Activated CD4-positive, CD25-positive, alpha-beta regulatory T cell treated with anti-CD3 and anti-CD28 coated beads, Interleukin-2, amount 50 U/mL, for 16 hours (primary cell): ENCODE measurements around the gene RASGEF1C.

Experiments
- DNase-seq: peaks from one replicate; pipeline ENCODE4 v3.0.0-alpha.2; 2020; ENCODE audit warnings: low read depth, low spot score

Gene RASGEF1C

DNA sequence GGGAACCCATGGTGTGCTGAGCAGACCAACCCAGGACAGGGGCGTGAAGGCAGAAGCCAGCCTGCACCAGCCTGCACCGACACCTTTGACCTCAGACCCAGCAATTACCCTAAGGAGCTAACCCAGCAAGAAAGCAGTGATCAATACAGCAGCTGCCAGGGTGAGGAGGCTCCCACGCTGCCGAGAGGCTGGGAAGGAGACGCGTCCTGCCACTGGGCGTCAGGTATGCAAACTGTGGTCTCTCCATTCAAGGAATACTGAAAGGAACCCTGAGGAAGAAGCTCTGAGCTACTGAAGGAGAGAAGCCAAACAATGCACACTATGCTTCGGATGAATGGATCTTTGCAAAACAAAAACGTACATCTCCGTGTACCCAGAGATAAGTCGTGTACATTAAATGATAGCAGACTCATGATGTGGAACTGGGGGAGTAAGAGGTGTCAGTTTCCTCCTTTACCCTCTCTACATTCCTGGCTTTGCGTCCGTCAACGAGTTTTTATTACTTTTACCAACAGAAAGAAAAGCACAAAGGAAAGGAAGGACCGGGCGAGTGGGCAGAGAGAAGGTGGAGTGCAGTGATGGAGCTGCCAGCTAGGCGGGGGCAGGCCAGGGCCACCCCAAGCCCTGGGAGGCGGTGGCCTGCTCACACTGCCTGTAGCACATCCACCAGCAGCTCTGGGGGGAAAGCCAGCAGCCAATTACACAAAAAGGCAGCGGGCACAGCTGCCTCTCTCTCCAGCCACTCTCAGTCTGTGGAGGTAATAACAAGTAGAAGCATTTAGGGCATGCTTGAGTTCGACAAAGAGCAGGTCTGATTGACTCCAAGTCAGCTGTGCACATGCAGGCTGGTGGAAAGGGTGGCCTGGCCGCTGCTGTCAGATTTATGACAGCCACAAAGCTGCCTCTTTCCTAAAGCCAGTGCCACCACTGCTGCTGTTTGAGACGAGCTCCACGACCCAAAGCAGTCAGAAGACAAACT, 29.3 kb downstream of the RASGEF1C start:
- DNase-seq: no peak

DNA sequence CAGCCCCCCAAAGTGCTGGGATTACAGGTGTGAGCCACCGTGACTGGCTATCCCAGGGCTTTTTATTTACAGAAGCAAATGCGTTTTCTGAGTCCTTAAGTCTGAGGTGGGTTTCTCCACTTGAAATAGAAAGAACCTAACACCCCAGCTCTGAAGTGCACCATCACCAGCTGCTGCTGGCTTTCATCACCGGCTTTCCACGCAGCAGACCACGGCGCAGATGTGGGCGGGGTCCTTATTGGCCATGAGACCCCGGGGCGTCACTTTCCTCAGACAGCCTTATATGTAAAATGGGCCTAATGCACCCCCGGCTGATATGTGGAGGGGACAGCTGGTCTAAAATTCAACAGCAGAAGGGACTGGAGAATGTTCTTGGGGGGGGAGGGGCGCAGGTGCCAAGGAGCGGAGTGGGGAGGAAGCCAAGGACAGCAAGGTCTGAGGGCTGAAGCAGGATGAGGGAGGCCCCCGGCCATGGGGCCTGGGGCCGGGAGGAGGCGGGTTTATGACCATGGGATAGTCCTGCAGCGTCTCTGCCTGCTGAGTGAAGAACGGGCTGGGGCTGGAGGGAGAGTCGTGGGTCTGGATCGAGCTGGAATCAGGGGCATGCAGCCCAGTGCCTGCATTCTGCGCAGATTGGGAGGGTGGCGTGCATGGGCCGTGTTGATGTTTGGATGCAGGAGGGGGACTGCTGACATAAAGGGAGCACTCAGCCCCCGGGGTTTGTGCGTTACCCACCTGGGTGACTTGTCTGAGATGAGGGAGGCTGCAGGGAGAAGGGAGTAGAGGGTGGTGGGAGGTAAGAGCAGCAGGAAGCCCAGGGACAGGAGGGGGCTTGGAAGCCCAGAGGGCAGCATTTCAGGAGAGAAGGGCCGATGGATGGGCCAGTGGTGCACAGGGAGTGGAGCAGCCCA, 30.2 kb downstream of the RASGEF1C start:
- DNase-seq: no peak

DNA sequence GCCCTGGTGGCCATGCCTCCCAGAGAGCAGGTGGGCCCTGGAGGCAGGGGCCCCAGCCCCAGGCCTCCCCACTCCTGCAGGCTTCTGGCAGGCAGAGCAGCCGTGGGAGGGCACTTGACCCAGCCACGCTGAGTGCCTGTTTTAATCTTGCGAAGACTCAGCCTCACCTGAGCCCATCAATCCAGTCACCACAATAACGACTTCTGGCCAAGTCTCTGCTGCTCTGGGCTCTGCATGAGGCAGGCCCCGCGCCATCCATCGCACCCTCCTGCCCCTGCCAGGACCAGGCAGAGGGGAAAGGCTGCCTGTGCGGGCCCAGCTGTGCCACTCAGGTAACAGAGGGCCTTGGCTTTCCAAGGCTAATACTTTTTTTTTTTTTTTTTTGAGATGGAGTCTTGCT, 32.8 kb downstream of the RASGEF1C start:
- DNase-seq: no peak

GRCh38 chr5:180175015-180175431, 34.0 kb downstream of the RASGEF1C start:
- DNase-seq: no peak

DNA sequence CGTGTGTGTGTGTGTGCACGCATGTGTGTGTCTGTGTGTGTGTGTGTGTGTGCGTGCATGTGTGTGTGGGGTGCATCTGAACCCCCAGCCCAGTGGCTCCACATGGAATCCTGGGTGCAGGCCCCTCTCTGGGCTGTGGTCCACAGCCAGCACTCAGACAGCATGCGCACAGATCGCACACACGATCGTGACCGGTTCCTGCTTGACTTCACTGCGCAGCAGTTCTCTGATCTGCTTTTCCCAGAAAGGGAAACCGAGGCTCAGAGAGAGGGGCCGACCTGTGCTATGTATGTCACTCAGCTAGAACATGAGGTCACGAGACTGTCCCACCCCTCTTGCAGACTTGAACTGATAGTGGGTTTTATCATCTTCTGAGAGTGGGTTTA, 34.4 kb downstream of the RASGEF1C start:
- no peak for DNase-seq

DNA sequence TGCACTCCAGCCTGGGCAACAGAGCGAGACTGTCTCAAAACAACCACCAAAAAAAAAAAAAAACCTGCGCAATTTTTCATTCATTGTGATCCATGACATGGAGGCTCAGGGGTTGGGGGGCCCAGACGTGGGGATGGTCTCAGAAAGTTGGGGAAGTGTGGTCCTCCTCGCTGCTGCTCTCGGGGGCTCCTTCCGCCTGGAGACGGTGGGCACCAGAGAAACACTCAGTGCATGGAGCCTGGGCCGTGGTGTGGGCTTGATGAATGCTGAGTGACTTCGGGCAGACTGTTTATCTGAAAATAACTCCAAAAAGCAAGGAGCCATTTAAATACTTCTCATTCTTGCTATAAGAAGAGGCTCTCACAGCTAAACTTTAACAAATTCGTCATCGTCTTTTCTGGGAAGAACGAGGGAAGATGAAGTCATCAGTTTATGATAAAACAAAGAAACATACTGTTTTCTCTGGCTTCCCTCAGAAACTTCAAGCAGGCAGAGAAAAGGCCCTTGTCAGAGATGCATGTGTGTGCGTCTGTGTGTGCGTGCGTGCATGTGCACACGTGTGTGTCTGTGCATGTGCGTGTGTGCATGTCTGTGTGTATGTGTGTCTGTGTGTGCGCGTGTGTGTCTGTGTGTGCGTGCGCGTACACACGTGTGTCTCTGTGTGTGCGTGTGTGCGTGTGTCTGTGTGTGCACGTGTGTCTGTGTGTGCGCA, 35.0 kb downstream of the RASGEF1C start:
- DNase-seq: no peak

DNA sequence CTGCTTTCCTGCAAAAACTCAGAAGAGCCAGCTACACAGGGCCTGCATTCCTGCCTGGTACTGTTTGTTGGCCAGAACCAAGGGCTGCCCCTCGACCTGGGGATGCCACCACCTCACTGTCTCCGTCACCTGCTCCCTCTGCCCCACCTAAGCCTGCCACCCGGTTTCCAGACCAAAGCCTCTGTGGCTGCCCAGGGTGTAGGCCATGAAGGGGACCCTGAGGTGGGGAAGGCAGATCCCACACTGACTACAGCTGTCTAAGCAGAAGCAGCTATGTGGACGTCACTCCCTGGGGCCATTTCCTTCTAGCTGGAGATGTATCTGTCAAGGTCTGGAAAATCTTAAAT, 35.8 kb downstream of the RASGEF1C start:
- DNase-seq: no peak

GRCh38 chr5:180172447-180173197, 36.4 kb downstream of the RASGEF1C start:
- DNase-seq: no peak

DNA sequence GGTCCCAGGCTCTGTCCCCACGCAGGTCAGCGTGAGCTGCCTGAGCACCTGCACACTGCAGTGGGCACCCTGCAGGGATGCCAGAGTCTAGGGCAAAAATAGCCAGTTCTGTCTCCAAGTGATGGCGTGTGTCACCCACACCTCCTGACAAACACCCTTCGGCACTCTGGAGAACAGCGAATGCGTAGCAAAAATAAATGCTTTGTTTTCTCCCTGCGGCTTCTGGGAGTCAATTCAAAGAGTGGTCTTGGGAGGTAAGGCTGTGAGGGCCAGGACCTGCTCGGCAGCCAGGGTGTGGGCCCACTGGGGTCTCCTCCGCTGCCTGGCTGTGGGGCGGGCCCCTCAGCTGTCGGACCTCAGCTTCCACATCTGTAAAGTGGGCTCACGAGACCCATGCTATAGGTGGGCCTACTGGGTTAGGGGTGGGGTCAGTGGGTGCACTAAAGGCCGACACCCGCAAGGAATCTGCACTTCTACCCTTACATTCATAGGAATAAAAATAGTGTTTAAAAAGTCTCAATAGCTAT, 37.4 kb downstream of the RASGEF1C start:
- no peak for DNase-seq

DNA sequence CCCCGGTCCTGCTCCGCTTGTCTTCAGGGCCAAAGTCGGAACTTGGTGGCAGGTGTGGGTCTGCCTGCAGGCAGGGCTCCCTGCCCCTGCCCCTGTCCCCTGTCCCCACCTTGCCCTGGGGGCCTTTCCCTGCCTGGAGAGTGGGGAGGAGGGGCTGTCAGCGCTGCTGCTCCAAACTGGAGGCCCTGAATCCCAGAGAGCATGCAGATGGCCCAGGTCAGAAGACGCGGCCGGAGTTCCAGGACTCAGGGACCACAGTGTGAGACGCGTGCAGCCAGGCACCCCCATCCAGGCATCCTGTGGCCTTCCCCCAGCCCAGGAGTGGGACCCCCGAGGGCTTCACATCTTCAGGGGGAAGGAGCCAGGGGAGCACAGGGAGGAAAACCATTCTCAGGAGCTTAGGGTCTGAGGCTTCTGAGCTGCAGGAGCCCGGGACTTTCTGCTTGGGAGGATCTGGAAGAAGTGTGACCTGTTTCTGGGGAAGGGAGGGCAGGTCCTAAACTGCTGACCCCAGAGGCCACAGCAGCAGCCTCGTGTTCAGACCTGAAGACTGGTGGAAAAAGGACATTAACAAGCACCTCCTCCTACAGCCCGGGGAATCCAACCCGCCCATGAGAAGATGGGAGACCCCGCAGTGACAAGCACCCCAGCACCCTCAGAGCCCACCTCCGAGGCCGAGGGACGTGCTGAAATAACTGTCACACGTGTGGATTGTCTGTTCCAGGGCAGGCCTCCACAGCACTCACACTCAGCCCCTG, 38.0 kb downstream of the RASGEF1C start:
- no peak for DNase-seq

GRCh38 chr5:180170106-180170809, 38.8 kb downstream of the RASGEF1C start:
- DNase-seq: no peak

GRCh38 chr5:180169248-180170105, 39.5 kb downstream of the RASGEF1C start:
- DNase-seq: no peak

DNA sequence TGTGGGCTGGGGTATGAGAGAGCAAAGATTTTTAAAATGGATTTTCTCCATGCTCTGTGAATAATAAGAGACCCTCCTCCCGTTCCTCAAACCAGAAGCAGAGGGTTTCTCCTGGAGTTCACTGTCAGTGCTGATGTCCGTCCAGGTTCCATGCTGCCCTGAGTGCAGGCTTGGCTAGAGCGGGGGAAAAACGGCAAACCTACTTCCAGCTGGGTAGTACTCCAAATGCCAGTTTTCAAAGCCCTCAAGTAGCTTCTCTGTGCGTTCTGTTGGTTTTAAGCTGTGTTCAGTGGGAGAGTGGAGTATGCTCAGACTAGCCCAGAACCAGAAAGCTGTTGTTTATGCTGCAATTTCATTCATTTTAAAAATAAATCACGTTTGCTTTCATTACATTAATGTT, 40.3 kb downstream of the RASGEF1C start:
- DNase-seq: no peak

DNA sequence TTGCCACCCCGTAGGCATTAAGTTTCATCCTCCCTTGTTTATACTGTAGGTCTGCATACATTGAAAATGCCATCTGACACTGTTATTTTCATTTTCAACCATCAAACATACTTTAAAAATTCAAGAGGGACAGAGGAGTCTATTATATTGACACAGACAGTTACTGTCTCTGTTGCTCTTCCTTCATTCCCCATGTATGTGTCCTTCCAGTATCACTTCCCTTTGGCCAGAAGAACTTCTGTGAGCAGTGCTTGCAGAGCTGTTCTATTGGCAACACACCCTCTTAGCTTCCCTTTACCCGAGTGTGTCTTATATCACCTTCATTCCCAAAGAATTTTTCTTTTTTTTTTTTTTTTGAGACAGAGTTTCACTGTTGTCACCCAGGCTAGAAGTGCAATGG, 42.8 kb downstream of the RASGEF1C start:
- DNase-seq: no peak

DNA sequence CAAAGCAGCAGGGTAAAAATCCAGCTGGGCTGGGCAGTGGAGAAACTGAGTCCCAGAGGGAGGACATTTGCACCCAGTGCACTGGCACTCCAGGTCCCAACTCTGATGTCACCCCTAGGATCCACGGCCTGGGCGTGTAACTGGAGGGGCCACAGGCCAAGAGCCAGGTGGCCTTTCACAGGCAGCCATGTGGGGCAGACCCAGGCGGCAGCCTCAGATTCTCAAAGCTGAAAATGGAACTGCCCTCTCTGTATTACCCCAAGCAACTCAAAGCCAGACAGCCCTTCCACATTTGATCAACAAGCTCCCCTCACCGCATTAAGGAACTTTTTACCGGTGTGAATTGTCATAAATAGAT, 46.7 kb downstream of the RASGEF1C start:
- DNase-seq: no peak

DNA sequence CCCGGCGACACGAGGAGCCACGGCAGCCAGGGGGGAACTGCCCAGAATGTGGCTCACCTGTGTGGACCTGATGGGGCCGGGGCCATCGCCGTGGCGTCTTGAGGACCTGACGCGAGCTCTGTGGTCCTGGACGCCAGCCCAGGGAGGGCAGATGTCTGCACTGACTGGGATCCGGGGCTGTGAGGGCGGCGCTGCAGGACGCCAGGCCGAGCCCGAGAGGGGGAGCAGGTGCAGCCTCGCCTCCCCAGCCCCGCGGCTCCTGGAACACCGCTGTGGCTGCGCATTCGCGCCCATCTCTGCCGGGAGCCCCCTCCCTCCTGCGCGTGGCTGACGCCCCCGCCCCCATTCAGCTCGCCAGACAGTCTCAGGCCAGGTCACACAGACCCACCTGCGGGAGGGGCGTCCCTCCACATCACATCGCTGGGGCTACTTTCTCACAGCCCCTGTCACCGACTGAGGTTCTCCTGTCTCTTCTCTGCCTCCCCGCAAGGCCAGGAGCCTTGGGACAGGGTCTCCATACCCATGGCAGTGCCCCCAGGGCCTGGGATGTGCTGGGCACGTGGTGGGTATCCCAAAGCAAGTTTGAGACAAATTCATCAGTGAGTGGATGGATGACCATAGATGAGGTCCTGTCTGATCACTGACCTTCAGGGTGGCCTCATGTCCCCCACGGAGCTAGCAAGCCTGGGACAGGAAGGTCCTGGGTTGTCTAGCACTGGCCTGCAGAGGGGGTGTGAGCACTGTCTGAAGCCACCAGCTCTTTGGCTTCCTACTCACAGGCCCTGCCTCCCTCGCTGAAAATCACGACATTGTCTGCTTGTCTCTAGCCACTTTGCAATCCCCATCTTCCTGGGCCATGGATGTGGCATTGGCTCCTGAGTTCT, 47.3 kb downstream of the RASGEF1C start:
- no peak for DNase-seq

DNA sequence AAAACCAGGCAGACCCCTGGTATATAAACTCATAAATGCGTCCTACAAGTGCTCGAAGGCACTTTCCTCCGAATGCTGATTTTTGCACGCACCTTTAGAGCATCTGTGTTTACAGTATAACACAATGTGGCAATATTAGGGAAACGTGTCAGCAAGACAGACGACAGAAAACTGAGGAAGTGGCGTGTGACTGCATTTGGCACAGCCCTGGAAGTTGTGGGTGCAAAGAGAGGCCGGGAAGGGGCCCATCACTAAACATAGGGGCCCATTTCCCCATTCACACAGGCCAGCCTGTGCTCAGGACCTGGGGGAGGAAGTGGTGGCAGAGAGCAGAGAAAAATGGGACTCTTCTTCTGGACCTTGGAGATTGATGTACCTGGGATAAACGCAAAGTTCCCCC, 48.2 kb downstream of the RASGEF1C start:
- DNase-seq: no peak

DNA sequence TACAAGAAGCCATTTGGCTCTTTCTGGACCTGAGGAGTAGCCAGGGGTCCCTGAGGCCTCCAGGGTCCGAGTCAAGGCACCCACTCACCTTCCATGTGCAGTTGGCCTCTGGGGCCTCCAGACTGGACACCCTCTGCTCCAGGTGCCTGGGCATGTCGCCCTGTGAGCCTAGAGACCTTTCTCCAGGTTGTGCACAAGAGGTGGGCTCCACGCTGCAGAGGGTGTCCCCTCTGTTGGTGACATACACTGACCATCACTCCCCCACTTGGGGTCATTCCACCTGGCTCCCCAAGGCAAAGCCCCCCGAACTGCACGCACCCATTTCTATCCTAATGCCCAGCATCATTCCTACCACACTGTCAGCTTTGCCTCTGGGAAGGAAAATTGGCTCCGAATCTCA, 48.8 kb downstream of the RASGEF1C start:
- DNase-seq: no peak
